ENCODE data around the gene ZDHHC3.

The ZDHHC3 gene, protein sequence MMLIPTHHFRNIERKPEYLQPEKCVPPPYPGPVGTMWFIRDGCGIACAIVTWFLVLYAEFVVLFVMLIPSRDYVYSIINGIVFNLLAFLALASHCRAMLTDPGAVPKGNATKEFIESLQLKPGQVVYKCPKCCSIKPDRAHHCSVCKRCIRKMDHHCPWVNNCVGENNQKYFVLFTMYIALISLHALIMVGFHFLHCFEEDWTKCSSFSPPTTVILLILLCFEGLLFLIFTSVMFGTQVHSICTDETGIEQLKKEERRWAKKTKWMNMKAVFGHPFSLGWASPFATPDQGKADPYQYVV

DNA sequence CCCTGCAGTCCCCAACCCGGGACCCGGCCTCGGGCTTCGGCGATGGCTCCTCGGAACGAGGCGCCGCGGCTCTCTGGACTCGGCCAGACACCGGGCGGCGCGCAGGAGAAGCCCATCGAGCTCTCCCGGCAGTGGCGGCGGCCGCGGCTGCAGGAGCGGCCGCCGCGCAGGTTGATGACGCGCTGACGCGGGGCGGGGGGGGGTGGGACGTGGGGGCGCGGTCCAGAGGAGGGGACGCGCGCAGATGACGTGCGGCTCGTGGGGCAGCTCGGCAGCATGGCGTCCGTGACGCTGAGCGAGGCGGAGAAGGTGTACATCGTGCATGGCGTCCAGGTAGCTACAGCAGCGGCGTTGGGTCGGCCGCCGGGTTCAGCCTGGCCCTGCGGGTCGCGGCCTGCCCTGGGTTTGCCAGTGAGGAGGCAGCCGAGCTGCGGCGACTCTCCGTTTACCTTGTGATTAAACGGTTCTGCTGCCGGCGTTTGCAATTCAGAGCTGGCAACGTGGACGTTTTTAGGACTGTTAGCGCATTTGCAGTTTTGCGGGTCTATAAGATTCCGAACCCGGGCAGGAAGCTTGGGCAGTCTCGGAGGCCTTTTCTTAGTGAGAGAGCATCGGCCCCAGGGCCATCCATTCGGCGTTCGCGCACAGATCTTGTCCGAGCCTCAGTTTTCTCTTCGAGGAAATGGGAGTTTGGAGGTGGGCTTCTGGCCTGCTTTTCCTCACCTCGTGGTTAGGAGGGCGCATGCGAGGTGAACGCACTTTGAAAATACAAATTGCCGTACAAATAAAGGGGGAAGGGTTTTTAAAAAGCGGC, at the start of gene ZDHHC3, which contains the start of gene EXOSC7:
ZDHHC3 (minus strand) TSS at position 173 of the 814 bp plus-strand sequence. CDS start 16,738 bp downstream, outside the sequence.
EXOSC7 (plus strand) TSS at position 243 of the 814 bp plus-strand sequence; CDS start at position 277, 34 bp downstream.
- Mint-ChIP-seq H3K4me1 (ENCODE audit: low read depth) (peaks cover 67% of the 10 kb centered on the region), H3K36me3 (ENCODE audit: low read depth) (peaks cover 29% of the 10 kb centered on the region), H3K27ac (peak within 1 kb of the TSS; percentile 87), H3K4me3 (peak within 1 kb of the TSS; percentile 87), H3K27me3 (no peaks in the 10 kb centered on the region), H3K9me3 (no peaks in the 10 kb centered on the region)

DNA sequence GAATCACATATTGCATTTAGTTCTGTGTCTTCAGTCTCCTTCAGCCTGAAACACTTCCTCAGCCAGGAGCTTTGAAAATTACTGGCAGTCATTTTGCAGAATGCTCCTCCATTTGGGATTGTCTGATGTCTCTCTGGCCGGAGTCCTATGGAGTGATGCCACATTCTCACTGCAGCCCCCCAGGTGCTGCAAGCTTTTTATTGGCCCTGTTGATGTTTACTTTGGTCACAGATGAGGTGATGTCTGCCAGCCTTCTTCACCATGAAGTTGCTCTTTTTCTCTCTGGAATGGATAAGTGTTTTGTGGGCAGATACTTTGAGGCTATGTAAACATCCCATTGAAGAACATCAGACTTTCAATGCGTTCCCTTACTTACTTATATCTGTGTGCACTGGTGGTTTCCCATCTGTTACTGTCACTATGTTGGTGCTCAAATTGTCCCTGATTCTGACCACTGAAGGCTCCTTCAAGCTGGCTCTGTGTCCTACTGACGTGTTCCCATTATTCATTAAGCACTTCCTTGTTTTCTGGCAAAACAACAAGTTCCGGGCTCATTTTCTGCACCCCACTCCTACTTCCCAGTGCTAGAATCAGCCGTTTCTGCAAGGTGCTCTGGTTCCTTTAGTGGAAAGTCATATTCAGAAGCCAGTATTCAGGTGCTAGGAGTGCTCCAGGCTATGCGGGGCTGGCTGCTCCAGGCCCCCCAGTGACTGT, 48.7 kb upstream of the ZDHHC3 start:
- H3K4me1 Mint-ChIP-seq (ENCODE audit: low read depth), result peaks cover 9% of the 10 kb centered on the region
- H3K27ac Mint-ChIP-seq, result no peak overlapping the region
- no peaks in the 10 kb centered on the region for H3K9me3 Mint-ChIP-seq
- no peaks in the 10 kb centered on the region for H3K36me3 Mint-ChIP-seq (ENCODE audit: low read depth)
- no peak overlapping the region for H3K4me3 Mint-ChIP-seq
- H3K27me3 Mint-ChIP-seq, result no peaks in the 10 kb centered on the region

DNA sequence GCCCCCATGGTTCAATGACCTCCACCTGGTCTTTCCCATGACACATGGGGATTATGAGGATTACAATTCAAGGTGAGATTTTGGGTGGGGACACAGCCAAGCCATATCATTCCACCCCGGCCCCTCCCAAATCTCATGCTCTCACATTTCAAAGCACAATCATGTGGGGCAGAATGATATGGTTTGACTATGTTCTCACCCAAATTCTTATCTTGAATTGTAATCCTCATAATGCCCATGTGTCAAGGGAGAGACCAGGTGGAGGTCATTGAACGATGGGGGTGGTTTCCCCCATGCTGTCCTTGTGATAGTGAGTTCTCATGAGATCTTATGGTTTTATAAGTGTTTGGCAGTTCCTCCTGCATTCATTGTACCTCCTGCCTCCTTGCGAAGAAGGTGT, 47.7 kb upstream of the ZDHHC3 start:
- no peaks in the 10 kb centered on the region for H3K36me3 Mint-ChIP-seq (ENCODE audit: low read depth)
- H3K4me1 Mint-ChIP-seq (ENCODE audit: low read depth), result peaks cover 9% of the 10 kb centered on the region
- H3K9me3 Mint-ChIP-seq, result no peaks in the 10 kb centered on the region
- no peaks in the 10 kb centered on the region for H3K27me3 Mint-ChIP-seq
- no peak overlapping the region for H3K4me3 Mint-ChIP-seq
- no peak overlapping the region for H3K27ac Mint-ChIP-seq

DNA sequence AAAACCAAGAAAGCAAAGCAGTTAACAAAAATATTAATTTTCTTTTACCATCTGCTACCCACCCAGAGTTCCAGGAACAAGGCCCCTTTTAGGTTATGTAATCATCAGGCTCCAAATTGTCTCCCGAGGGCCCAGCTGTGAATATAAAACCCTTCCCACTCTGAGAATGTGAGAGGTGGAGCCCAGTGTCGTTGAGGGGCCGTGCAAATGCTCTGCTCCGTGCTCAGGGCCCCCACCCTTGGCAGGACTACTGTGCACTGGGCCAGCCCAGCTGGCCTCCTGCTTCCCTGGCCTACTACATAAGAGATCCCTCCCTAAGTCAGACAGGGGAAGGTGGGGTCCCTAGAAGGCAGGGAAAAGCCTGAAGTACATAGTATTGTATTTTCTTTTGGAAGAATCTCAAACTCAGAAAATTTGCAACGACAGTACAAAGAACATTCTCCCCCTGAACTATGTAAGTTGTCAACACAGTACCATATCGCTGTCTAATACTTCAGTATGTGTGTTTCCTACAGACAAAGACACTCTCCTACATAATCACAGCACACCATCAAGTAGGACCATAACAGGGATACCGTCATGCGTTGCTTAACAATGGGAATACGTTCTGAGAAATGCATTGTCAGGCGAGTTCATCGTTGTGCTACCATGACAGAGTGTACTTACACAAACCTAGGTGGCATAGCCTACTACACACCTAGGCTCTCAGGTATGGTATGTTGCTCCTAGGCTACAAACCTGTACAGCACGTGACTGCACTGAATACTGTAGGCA, 45.7 kb upstream of the ZDHHC3 start:
- H3K27ac Mint-ChIP-seq, result no peak overlapping the region
- no peaks in the 10 kb centered on the region for H3K9me3 Mint-ChIP-seq
- no peak overlapping the region for H3K4me3 Mint-ChIP-seq
- no peaks in the 10 kb centered on the region for H3K27me3 Mint-ChIP-seq
- peaks cover 4% of the 10 kb centered on the region for H3K36me3 Mint-ChIP-seq (ENCODE audit: low read depth)
- H3K4me1 Mint-ChIP-seq (ENCODE audit: low read depth), result peaks cover 9% of the 10 kb centered on the region

DNA sequence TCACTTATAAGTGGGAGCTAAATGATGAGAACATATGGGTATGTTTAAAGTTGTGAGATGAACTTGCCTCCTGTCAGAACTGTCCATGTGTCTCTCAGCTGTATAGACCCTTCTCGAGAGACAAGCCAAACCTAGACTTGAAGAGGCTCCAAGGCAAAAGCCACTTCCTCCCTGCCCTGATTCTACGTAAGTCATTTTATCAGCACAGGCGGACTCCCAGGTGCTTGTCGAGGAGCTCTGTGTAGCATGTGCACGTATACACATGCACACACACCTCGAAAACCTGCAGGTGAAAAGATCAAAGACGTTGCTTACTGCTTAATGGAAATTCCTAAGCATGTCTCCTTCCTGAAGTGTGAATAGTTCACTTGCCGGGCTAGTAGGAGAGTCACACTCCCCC, 44.6 kb upstream of the ZDHHC3 start:
- Mint-ChIP-seq H3K4me3 (no peak overlapping the region), H3K36me3 (ENCODE audit: low read depth) (peaks cover 10% of the 10 kb centered on the region), H3K9me3 (no peaks in the 10 kb centered on the region), H3K27ac (no peak overlapping the region), H3K27me3 (no peaks in the 10 kb centered on the region), H3K4me1 (ENCODE audit: low read depth) (peaks cover 9% of the 10 kb centered on the region)

DNA sequence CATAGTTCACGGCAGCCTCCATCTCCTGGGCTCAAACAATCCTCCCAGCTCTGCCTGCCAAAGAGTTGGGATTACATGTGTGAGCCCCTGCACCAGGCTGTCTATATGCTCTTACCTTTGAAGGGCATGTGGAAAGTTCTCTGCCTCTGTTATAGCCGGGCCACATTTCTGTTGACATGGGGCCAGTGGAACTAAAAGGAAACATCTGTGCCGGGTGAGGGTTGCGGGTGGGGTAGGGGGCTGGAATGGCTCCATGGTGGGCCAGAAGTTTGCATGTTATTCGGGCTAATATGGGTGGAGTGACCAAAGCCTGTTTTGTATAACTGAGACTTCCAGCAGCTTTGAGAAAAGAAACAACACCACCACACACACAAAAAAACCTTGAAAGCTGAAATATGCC, 41.8 kb upstream of the ZDHHC3 start:
- Mint-ChIP-seq H3K4me3 (no peak overlapping the region), H3K9me3 (no peaks in the 10 kb centered on the region), H3K27ac (no peak overlapping the region)

DNA sequence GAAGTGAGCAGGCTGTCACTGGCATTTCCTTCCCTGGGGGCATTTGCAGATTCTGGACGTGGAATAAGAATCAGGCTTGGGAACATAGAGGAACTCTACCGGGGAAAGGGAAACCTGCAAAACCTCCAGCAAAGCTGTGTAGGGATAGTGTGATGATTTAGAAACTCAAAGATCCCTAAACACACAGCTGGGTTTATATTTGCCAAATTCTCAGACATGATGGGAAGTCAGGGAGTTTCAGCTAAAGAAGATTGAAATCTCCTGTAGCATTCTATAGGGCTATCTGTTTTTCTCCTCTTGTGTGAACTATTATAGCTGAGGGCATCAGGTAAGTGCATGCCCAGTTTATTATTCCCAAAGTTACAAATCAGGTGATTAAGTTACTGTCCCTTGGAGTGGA, 40.9 kb upstream of the ZDHHC3 start:
- Mint-ChIP-seq H3K27me3 (no peaks in the 10 kb centered on the region), H3K27ac (no peak overlapping the region), H3K9me3 (no peaks in the 10 kb centered on the region), H3K4me1 (ENCODE audit: low read depth) (peaks cover 11% of the 10 kb centered on the region), H3K36me3 (ENCODE audit: low read depth) (peaks cover 33% of the 10 kb centered on the region), H3K4me3 (no peak overlapping the region)

More for the DNA sequence above, 41.8 kb upstream of the ZDHHC3 start:
- Mint-ChIP-seq H3K4me1 (ENCODE audit: low read depth) (peaks cover 9% of the 10 kb centered on the region), H3K36me3 (ENCODE audit: low read depth) (peaks cover 26% of the 10 kb centered on the region), H3K27me3 (no peaks in the 10 kb centered on the region)

DNA sequence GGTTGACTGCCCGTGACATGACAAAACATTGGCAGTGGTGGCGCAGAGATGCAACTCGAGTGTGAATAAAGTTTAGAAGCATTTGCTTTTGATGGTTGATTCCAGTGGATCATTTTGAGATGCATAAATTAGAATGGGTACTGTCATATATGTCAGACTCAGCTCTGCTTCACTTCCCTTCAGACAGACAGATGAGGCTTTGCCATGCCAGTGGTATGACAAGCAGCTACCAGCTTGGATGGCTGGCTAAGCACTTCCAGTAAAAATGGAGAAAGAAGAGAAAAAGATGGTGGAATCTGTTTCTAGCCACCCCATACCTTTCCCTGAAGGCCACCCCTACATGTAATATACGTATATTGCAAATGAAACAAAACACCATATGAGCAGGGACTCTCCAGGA, 36.6 kb upstream of the ZDHHC3 start:
- H3K9me3 Mint-ChIP-seq, result no peaks in the 10 kb centered on the region
- H3K27me3 Mint-ChIP-seq, result no peaks in the 10 kb centered on the region
- no peak overlapping the region for H3K4me3 Mint-ChIP-seq
- H3K27ac Mint-ChIP-seq, result no peak overlapping the region
- H3K36me3 Mint-ChIP-seq (ENCODE audit: low read depth), result peaks cover 61% of the 10 kb centered on the region
- H3K4me1 Mint-ChIP-seq (ENCODE audit: low read depth), result peaks cover 6% of the 10 kb centered on the region

DNA sequence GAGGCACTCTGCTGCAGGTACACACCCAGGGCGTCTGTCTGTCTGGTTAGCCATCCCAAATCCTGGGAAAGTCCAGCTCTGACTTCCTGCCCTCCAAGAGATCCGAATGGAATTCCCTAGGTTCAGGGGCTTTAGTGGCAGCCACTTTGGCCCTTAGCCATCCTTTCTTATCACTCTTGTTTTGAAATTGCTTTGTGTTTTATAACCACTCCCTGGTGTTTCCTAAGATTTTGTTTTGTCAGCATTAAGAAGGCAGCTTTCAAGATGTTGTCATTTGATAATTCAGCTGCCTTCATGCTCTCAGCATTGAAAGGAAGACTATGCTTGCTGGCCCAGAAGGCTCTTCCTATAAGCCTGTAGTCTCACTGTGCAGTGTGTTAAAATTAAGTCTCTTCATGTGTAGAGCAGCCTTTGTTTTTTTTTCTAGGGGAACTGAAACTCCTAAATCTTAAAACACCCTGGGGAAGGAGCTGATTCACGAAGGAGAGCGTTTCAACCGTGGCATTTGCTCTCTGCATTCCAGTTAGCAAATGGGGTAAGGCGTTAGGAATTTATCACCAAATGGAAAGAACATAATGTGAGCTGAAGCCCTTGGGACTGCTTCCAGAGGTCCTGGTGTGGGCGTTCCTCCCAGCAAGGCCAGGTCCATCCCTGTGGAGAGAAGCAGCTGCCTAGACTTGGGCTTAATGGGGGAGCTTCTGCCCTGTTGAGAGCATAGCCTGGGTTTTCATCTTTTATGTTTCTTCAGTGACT, 36.0 kb upstream of the ZDHHC3 start:
- no peak overlapping the region for H3K27ac Mint-ChIP-seq
- H3K27me3 Mint-ChIP-seq, result no peaks in the 10 kb centered on the region
- H3K4me1 Mint-ChIP-seq (ENCODE audit: low read depth), result peaks cover 8% of the 10 kb centered on the region
- H3K36me3 Mint-ChIP-seq (ENCODE audit: low read depth), result peaks cover 64% of the 10 kb centered on the region
- no peak overlapping the region for H3K4me3 Mint-ChIP-seq
- H3K9me3 Mint-ChIP-seq, result no peaks in the 10 kb centered on the region

DNA sequence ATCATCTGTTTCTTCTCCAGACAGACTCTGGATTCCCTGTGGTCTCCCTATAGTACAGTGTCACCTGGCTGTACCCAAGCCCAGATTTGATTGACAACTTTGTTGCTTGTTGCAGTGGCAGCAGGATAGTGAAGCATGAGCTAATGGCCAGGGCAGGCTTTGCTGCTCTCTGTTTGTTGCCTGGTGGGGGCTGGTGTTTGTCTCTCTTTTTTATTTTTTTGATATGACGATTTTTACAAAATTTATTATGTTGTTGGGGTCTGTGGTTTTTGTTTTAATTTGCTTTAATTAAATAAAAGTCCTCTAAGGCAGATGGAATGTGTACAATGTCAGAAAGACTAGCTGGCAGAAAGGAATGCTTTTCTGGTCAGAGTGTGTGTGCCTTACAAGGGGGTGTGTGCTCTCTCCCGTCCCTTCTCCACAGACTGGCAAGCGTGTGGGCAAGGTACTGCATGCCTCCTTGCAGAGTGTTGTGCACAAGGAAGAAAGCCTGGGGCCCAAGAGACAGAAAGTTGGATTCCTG, 34.9 kb upstream of the ZDHHC3 start:
- no peak overlapping the region for H3K27ac Mint-ChIP-seq
- no peak overlapping the region for H3K4me3 Mint-ChIP-seq
- H3K36me3 Mint-ChIP-seq (ENCODE audit: low read depth), result peaks cover 59% of the 10 kb centered on the region
- no peaks in the 10 kb centered on the region for H3K27me3 Mint-ChIP-seq
- H3K9me3 Mint-ChIP-seq, result no peaks in the 10 kb centered on the region
- peaks cover 10% of the 10 kb centered on the region for H3K4me1 Mint-ChIP-seq (ENCODE audit: low read depth)

DNA sequence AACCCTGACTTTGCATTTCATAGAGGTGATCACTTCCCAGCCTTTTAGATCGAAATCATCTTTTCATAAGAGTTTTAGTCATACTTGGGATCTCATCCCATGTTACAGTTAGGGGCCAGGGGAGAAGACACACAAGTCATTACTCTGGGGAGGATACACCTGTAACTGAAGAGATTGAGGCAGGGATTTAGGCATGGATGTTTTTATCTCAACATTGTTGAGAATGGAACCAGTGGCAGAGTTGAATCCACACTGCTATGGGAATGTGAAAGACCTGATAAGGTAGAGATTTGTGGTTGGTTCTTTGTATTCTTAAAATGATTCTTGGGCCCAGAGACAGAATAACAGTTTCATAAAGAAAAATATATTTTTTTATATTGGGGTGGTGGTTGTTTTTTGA, 33.9 kb upstream of the ZDHHC3 start:
- H3K9me3 Mint-ChIP-seq, result peaks cover 1% of the 10 kb centered on the region
- peaks cover 64% of the 10 kb centered on the region for H3K36me3 Mint-ChIP-seq (ENCODE audit: low read depth)
- peaks cover 20% of the 10 kb centered on the region for H3K4me1 Mint-ChIP-seq (ENCODE audit: low read depth)
- no peak overlapping the region for H3K27ac Mint-ChIP-seq
- no peaks in the 10 kb centered on the region for H3K27me3 Mint-ChIP-seq
- H3K4me3 Mint-ChIP-seq, result no peak overlapping the region

DNA sequence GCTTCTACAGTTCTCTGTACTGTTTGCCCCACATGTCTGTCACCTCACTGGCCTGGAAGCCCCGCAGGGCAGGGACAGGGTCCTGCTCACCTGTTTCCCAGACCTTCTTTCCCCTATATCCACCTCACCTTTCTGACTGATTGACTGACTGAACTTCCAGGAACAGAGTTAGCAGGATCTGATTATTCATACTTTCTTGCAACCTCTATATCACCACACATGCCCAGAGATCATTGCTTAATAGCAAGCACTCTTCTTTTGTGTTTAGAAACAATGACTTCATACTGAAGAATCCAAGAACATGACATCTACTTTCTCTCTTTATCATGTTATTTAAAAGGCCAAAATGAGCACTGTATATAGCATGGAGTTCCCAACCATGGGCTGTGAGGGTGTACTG, 32.1 kb upstream of the ZDHHC3 start:
- peaks cover 73% of the 10 kb centered on the region for H3K36me3 Mint-ChIP-seq (ENCODE audit: low read depth)
- peaks cover 32% of the 10 kb centered on the region for H3K4me1 Mint-ChIP-seq (ENCODE audit: low read depth)
- no peak overlapping the region for H3K4me3 Mint-ChIP-seq
- no peaks in the 10 kb centered on the region for H3K27me3 Mint-ChIP-seq
- peaks cover 9% of the 10 kb centered on the region for H3K9me3 Mint-ChIP-seq
- no peak overlapping the region for H3K27ac Mint-ChIP-seq

DNA sequence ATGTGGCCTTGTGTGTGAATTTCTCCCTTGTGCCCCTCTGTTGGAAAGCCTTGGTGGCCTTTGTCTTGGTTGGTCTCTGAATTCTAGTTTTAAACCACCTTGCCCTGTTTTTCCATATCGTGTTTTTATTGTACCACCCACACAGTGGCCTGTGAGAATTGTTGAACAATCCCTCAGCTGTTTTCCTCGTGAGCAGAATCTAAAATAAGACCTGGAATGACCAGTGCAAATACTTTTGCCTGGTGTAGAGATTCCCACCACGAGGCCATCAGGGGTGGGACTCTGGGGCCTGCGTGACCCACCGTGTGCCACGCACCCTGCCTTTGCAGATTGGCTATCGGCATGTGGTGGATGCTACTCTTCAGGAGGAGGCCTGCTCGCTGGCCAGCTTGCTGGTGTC, 31.1 kb upstream of the ZDHHC3 start:
- no peak overlapping the region for H3K4me3 Mint-ChIP-seq
- peaks cover 75% of the 10 kb centered on the region for H3K36me3 Mint-ChIP-seq (ENCODE audit: low read depth)
- H3K27me3 Mint-ChIP-seq, result no peaks in the 10 kb centered on the region

DNA sequence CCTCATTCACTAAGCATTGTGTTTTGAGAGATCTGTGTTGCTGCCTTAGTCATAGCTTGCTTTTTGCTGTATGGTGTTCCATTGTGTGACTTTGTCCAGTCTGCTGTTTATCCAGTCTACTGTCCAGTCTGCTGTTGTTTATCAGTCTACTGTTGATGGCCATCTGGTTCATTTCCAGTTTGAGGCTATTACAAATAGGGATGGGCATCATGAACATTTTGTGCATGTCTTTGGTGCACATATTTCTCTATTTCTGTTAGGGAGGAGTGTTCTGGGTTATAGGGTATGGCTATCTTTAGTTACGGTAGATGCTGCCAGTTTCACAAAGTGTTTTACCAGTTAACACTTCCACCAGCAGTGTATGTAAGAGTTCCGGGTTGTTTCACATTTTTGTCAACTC, 27.9 kb upstream of the ZDHHC3 start:
- Mint-ChIP-seq H3K27me3 (no peaks in the 10 kb centered on the region), H3K9me3 (peaks cover 9% of the 10 kb centered on the region), H3K27ac (peak overlapping the region; percentile 8), H3K36me3 (ENCODE audit: low read depth) (peaks cover 86% of the 10 kb centered on the region), H3K4me1 (ENCODE audit: low read depth) (peaks cover 27% of the 10 kb centered on the region), H3K4me3 (no peak overlapping the region)

More for the DNA sequence above, 31.1 kb upstream of the ZDHHC3 start:
- no peak overlapping the region for H3K27ac Mint-ChIP-seq
- peaks cover 32% of the 10 kb centered on the region for H3K4me1 Mint-ChIP-seq (ENCODE audit: low read depth)
- peaks cover 9% of the 10 kb centered on the region for H3K9me3 Mint-ChIP-seq

Measured in stimulated activated naive CD8-positive, alpha-beta T cell treated with anti-CD3 and anti-CD28 coated beads, Interleukin-15, Interleukin-2, amounts not matched to agents 100 ng/mL and 50 ng/mL, for 24 hours (primary cell).